K562 (cell line): Measurements from ENCODE around the gene SIT1. TPM values are rescaled to one million over a fixed set of nuclear protein-coding genes. Genes with fewer than 3 reads are reported as not detected.
A peak's percentile ranks its signal among the peaks of the same experiment; 100 is the strongest.

Experiments
- ATAC-seq: fragments of 200-7000 bp; cut with Tn5 transposase; 3 replicates; pipeline ENCODE4 v1.9.1; 2020; ENCODE audit warnings: moderate library complexity
- BruUV-seq: library from RNA; stranded (reverse); fragments of 400-500 nt; replicated peaks from 2 replicates; lab custom pipeline; 2021; lab: Mats Ljungman, UMichigan
- CTCF ChIA-PET: fragments of 300-600 bp; formaldehyde crosslinking; extraction: SDS; loops from one replicate; lab custom pipeline; 2021; ENCODE audit warnings: low intra/inter-chr PET ratio; lab: Yijun Ruan, JAX
- POLR2A ChIA-PET: fragments of 300-600, 350-650 bp; sonication (Branson Sonifier 250); formaldehyde crosslinking; extraction: SDS; loops from one replicate; lab custom pipeline; 2021; ENCODE audit warnings: antibody characterized with exemption, inconsistent platforms; lab: Yijun Ruan, JAX
- DNase-seq, 4 experiments: peaks; one replicate each; pipeline versions ENCODE4 v3.0.0 to v3.0.0-alpha.2; 2011 to 2018; ENCODE audit warnings: low spot score in 3 of 4, mixed read lengths in 3 of 4; ENCODE audit errors: extremely low read depth in 1 of 4
- FAIRE-seq: peaks from 2 replicates; lab custom pipeline; 2011; peaks lifted over from hg19 to GRCh38; lab: Jason Lieb, UNC
- H2AFZ ChIP-seq: 2 replicates; pipeline ENCODE4 v1.6.0; 2011; ENCODE audit warnings: low read depth, low read length, control low read depth, inconsistent platforms
- H3K27ac ChIP-seq: fragments of 200-600 bp; 3 replicates; pipeline ENCODE4 v1.8.0; 2011; ENCODE audit warnings: low read depth, mild to moderate bottlenecking, control low read depth, inconsistent platforms, low read length, moderate library complexity, mixed read lengths; ENCODE audit errors: extremely low read depth
- H3K27me3 ChIP-seq, 2 experiments: fragments of 300-600 bp in 1 of 2; 2 replicates in 1 of 2; 3 replicates in 1 of 2; pipeline versions ENCODE4 v1.6.0 to v1.8.0; 2011; ENCODE audit warnings: inconsistent platforms in 2 of 2, low read length in 2 of 2, mild to moderate bottlenecking in 1 of 2, mixed read lengths in 1 of 2, moderate library complexity in 1 of 2; ENCODE audit not compliant: control insufficient read depth in 2 of 2, insufficient read depth in 2 of 2
- H3K36me3 ChIP-seq: fragments of 300-600 bp; 3 replicates; pipeline ENCODE4 v1.8.0; 2011; ENCODE audit warnings: mild to moderate bottlenecking, low read length, inconsistent platforms; ENCODE audit not compliant: control insufficient read depth, insufficient read depth
- H3K4me1 ChIP-seq, 2 experiments: fragments of 200-600 bp in 1 of 2; replicated peaks in 1 of 2; 2 replicates in 1 of 2; 3 replicates in 1 of 2; pipeline versions ENCODE4 v1.5.1 to v1.8.0; 2011; ENCODE audit warnings: inconsistent platforms in 2 of 2, low read length in 2 of 2, mild to moderate bottlenecking in 1 of 2, mixed read lengths in 1 of 2, moderate library complexity in 1 of 2; ENCODE audit not compliant: control insufficient read depth in 2 of 2, insufficient read depth in 2 of 2
- H3K4me2 ChIP-seq: 2 replicates; pipeline ENCODE4 v1.6.1; 2011; ENCODE audit warnings: low read length, control low read depth, inconsistent platforms, mixed read lengths; ENCODE audit not compliant: insufficient read depth
- H3K4me3 ChIP-seq: fragments of 200-600 bp; sonication (generic), shearing (Covaris generic); 2 replicates; pipeline ENCODE4 v1.5.1; 2016; ENCODE audit warnings: control low read depth, inconsistent platforms
- H3K79me2 ChIP-seq: fragments of 200-600 bp; 3 replicates; pipeline ENCODE4 v1.8.0; 2011; ENCODE audit warnings: low read length, inconsistent platforms; ENCODE audit not compliant: control insufficient read depth, insufficient read depth
- H3K9ac ChIP-seq, 2 experiments: 2 replicates each; pipeline versions ENCODE4 v1.6.0 to v1.6.1; 2011; ENCODE audit warnings: low read depth in 2 of 2, low read length in 2 of 2, control low read depth in 1 of 2, inconsistent platforms in 1 of 2, mild to moderate bottlenecking in 1 of 2, mixed read lengths in 1 of 2; ENCODE audit not compliant: insufficient read depth in 1 of 2
- H3K9me1 ChIP-seq: one replicate; pipeline ENCODE4 v1.6.0; 2011; ENCODE audit warnings: inconsistent platforms, mild to moderate bottlenecking, low read length, moderate library complexity; ENCODE audit not compliant: control insufficient read depth, insufficient read depth
- H3K9me3 ChIP-seq: replicated peaks from 2 replicates; pipeline ENCODE4 v1.5.1; 2011; ENCODE audit warnings: low read depth, low read length, inconsistent platforms; ENCODE audit not compliant: control insufficient read depth, insufficient read depth
- H4K20me1 ChIP-seq: replicated peaks from 2 replicates; pipeline ENCODE4 v1.6.1; 2011; ENCODE audit warnings: low read length, inconsistent platforms, mixed read lengths; ENCODE audit not compliant: control insufficient read depth, insufficient read depth
- BACH1 ChIP-seq: fragments of 200-800 bp; sonication (Bioruptor generic); IDR thresholded peaks from 2 replicates; pipeline ENCODE4 v1.6.1; 2016; ENCODE audit warnings: missing genetic modification characterization, missing compliant biosample characterization
- CAMTA2 ChIP-seq: fragments of 250-450 bp; sonication (Bioruptor Pico); conservative IDR thresholded peaks from 2 replicates; pipeline ENCODE4 v1.5.1; 2022
- ESRRB ChIP-seq: fragments of 250-450 bp; sonication (Bioruptor Pico); IDR thresholded peaks from 2 replicates; pipeline ENCODE4 v1.5.0; 2020; ENCODE audit warnings: mild to moderate bottlenecking, moderate library complexity, borderline replicate concordance
- HEY1 ChIP-seq: fragments of 250-450 bp; sonication (Bioruptor Pico); IDR thresholded peaks from 2 replicates; pipeline ENCODE4 v1.5.0; 2020; ENCODE audit warnings: mild to moderate bottlenecking, moderate library complexity, borderline replicate concordance
- JUND ChIP-seq, 2 experiments: IDR thresholded peaks; 2 replicates in 1 of 2; 3 replicates in 1 of 2; pipeline ENCODE4 v1.6.1; 2011; ENCODE audit warnings: borderline replicate concordance in 2 of 2, low read depth in 2 of 2, low read length in 2 of 2, improper control_type of control experiment in 1 of 2, missing biosample characterization in 1 of 2, missing genetic modification characterization in 1 of 2, missing genetic modification reagents in 1 of 2
- SAP30 ChIP-seq: fragments of 200-600 bp; sonication (generic); IDR thresholded peaks from 2 replicates; pipeline ENCODE4 v1.6.1; 2012; ENCODE audit warnings: borderline replicate concordance, low read depth, mild to moderate bottlenecking, moderate library complexity, low read length, control low read depth, inconsistent platforms; ENCODE audit not compliant: insufficient read depth, poor library complexity, severe bottlenecking
- TOE1 ChIP-seq, 2 experiments: fragments of 450-650 bp in 1 of 2; sonication (generic) in 1 of 2; formaldehyde crosslinking in 1 of 2; IDR thresholded peaks; 2 replicates each; pipeline versions ENCODE4 v1.7.1 to v1.8.0; 2016 to 2022; ENCODE audit warnings: borderline replicate concordance in 2 of 2, mild to moderate bottlenecking in 2 of 2, antibody characterized with exemption in 1 of 2, inconsistent platforms in 1 of 2, low read depth in 1 of 2, missing genetic modification reagents in 1 of 2, moderate library complexity in 1 of 2
- WHSC1 ChIP-seq: IDR thresholded peaks from one replicate; pipeline ENCODE4 v1.6.1; 2012; ENCODE audit warnings: low read length, control low read depth, inconsistent platforms
- XRCC5 ChIP-seq: fragments of 200-400 bp; formaldehyde crosslinking; IDR thresholded peaks from 2 replicates; pipeline ENCODE4 v1.6.1; 2017; ENCODE audit warnings: low read depth, mild to moderate bottlenecking, low read length
- ZNF140 ChIP-seq: fragments of 250-450 bp; sonication (Bioruptor Pico); IDR thresholded peaks from 2 replicates; pipeline ENCODE4 v1.8.0; 2021; ENCODE audit warnings: moderate library complexity, mild to moderate bottlenecking, inconsistent platforms
- ZNF143 ChIP-seq: sonication (generic); formaldehyde crosslinking; IDR thresholded peaks from 2 replicates; pipeline ENCODE4 v1.9.0; 2022; ENCODE audit warnings: mild to moderate bottlenecking, missing genetic modification reagents
- ZNF354B ChIP-seq: fragments of 250-450 bp; sonication (Bioruptor Pico); IDR thresholded peaks from 2 replicates; pipeline ENCODE4 v1.4.0; 2020
- ZNF766 ChIP-seq: fragments of 200-800 bp; sonication (Bioruptor generic); conservative IDR thresholded peaks from 2 replicates; pipeline ENCODE4 v1.6.1; 2016; ENCODE audit warnings: missing genetic modification characterization, missing compliant biosample characterization
- WGBS: fragments of 100-300 bp; shearing (Covaris generic); methylation state at CpG from one replicate; pipeline ENCODE4 v1.1.6; 2016; ENCODE audit warnings: low coverage, mixed read lengths; ENCODE audit not compliant: insufficient coverage; ENCODE audit errors: missing lambda C conversion rate; 5-methylcytosine and 5-hydroxymethylcytosine counted together
- in situ Hi-C: fragments of 300-500 bp; cut with MboI; formaldehyde crosslinking; loops from 4 replicates; pipeline ENCODE4 v1.15.0; 2018; ENCODE audit warnings: inconsistent platforms, mixed read lengths
- intact Hi-C: fragments of 100-400 bp; cut with micrococcal nuclease; formaldehyde crosslinking; loops from 2 replicates; pipeline ENCODE4 v1.14.2; 2022
- polyA plus RNA-seq, 8 experiments: library from polyadenylated mRNA; depleted of rRNA in 4 of 8; stranded (reverse) in 5 of 8; unstranded in 3 of 8; fragments of >200 nt; fragmentation: Nextera tagmentation in 2 of 8; fragmentation: Illumina TruSeq in 1 of 8; extraction: Ambion mirVana in 2 of 8; extraction: Trizol in 1 of 8; gene quantifications; 2 replicates each; pipeline versions ENCODE4 v1.2.1 to v1.2.3, GENCODE V29; 2011 to 2014; ENCODE audit warnings: inconsistent platforms in 1 of 8, missing spikeins in 1 of 8
- total RNA-seq, 7 experiments: library from RNA; depleted of rRNA in 6 of 7; stranded (reverse); fragments of >200 nt in 6 of 7; fragmentation: Illumina TruSeq in 2 of 7; extraction: Trizol in 2 of 7; gene quantifications; 2 replicates each; pipeline versions ENCODE4 v1.2.1 to v1.2.3, GENCODE V29; 2011 to 2021; ENCODE audit warnings: low replicate concordance in 1 of 7
- TF ChIP-seq, protein P1 (sequence below): IDR thresholded peaks from 2 replicates; pipeline ENCODE4 v1.6.1; 2012; ENCODE audit warnings: low read depth, low read length, improper control_type of control experiment, borderline replicate concordance

SIT1 gene
- total and polyA plus RNA-seq, 9 of the 15 experiments (the other 6 are each of a cell fraction or from before 2014, with no cell fraction given): not detected

DNA sequence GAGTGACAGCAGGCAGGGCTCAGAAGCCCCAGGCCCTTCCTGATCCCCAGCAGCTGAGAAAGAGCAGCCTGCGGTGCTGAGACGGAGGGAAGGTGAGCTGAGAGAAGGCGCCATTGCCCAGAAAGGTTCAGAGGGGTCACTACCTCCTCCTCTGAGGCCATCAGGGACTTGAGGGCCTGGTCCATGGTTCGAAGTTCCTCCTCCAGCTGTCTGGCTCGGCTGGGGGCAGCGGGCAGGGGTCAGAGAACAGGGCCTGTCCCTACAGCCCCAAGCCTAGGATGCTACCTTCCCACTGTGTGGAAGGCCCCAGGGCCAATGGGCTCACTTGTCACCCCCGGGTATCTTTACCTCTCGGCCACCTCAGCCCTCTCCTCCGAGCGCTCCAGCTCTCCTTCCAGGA, 34.2 kb upstream of the SIT1 start:
- FAIRE-seq (no peak), ATAC-seq (no peak), DNase-seq (no peak)
- Histone ChIP-seq H4K20me1 (no peaks in the 10 kb centered on the region), H2AFZ (no peak overlapping the region), H3K4me2 (no peak overlapping the region), H3K9ac (peak overlapping the region in 1 of 2 experiments; percentile 26; a peak in 1 of 4 replicates), H3K27ac (no peak overlapping the region), H3K4me1 (peaks cover 10 to 13% of the 10 kb centered on the region in 2 experiments; a peak in 4 of 5 replicates), H3K36me3 (peaks cover 7% of the 10 kb centered on the region; the same call in 2 of the 3 replicates), H3K9me1 (no peaks in the 10 kb centered on the region), H3K27me3 (no peaks in the 10 kb centered on the region), H3K4me3 (no peak overlapping the region), H3K79me2 (no peaks in the 10 kb centered on the region), H3K9me3 (no peaks in the 10 kb centered on the region)
- ChIA-PET POLR2A (interaction anchor here (1.3 kb wide), 1 partner anchor 10 kb away, joined by 5 read pairs; no protein-coding TSS in a partner anchor), CTCF (no interaction called here)
- no TSS peak for BruUV-seq
- TF ChIP-seq SAP30: no peak
- TF ChIP-seq ZNF140 (CRISPR knock-in tag): no peak
- TF ChIP-seq CAMTA2 (CRISPR knock-in tag): no peak
- in situ Hi-C loops (no loop called here), intact Hi-C loops (no loop called here)
- WGBS: 89% methylated on average over 6 of the region's 10 CpGs

DNA sequence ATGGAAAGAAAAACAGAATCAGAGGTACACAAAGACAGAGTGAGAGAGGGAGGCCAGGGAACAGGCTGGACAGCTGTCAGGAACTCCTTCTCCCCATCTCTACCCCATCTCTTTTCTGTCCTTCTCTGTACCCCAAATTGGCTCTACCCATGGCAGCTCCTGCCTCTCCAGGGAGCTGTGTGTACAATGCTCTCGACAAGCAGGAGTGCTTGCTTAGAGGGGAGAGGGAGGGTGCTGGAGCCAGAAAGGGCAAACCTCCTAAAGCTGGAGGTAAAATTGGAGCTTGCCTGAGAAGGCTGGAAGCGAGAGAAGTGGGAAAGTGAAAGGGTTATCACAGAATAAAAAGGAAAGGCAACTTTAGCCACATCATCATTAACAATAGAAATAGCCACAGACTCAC, 32.6 kb upstream of the SIT1 start:
- ChIA-PET CTCF (no interaction called here), POLR2A (interaction anchor here (1.6 kb wide), 1 partner anchor 19 kb away, joined by 4 read pairs; no protein-coding TSS in a partner anchor)
- Histone ChIP-seq H3K4me3 (no peak overlapping the region), H3K79me2 (no peaks in the 10 kb centered on the region), H3K4me2 (no peak overlapping the region), H3K36me3 (peaks cover 7% of the 10 kb centered on the region; the same call in 2 of the 3 replicates), H3K9me1 (no peaks in the 10 kb centered on the region), H3K9me3 (no peaks in the 10 kb centered on the region), H2AFZ (no peak overlapping the region), H3K9ac (no peak overlapping the region), H3K27me3 (no peaks in the 10 kb centered on the region), H4K20me1 (no peaks in the 10 kb centered on the region), H3K4me1 (peaks cover 0 to 8% of the 10 kb centered on the region in 2 experiments; a peak in 3 of 5 replicates), H3K27ac (no peak overlapping the region)
- in situ Hi-C loops (no loop called here), intact Hi-C loops (no loop called here)
- 38% methylated on average over 2 of the region's 2 CpGs for WGBS
- DNase-seq: no peak
- no peak for ATAC-seq
- no TSS peak for BruUV-seq
- no peak for FAIRE-seq
- no peak for TF ChIP-seq XRCC5
- no peak for TF ChIP-seq ZNF143 (CRISPR knock-in tag)
- TF ChIP-seq, protein P1, sequence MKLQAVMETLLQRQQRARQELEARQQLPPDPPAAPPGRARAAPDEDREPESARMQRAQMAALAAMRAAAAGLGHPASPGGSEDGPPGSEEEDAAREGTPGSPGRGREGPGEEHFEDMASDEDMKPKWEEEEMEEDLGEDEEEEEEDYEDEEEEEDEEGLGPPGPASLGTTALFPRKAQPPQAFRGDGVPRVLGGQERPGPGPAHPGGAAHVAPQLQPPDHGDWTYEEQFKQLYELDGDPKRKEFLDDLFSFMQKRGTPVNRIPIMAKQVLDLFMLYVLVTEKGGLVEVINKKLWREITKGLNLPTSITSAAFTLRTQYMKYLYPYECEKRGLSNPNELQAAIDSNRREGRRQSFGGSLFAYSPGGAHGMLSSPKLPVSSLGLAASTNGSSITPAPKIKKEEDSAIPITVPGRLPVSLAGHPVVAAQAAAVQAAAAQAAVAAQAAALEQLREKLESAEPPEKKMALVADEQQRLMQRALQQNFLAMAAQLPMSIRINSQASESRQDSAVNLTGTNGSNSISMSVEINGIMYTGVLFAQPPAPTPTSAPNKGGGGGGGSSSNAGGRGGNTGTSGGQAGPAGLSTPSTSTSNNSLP: no peak
- TF ChIP-seq ZNF766 (CRISPR knock-in tag): no peak
- TF ChIP-seq HEY1 (CRISPR knock-in tag): no peak
- no peak for TF ChIP-seq ZNF354B
- no peak for TF ChIP-seq TOE1 (IDR thresholded peaks at IDR 0.05; ENCODE audit: borderline replicate concordance)
- TF ChIP-seq TOE1 (CRISPR knock-in tag; IDR thresholded peaks at IDR 0.05; ENCODE audit: borderline replicate concordance, low read depth): no peak
- no peak for TF ChIP-seq JUND (IDR thresholded peaks at IDR 0.05; ENCODE audit: borderline replicate concordance, low read depth, low read length)
- no peak for TF ChIP-seq JUND (tag; IDR thresholded peaks at IDR 0.05; ENCODE audit: borderline replicate concordance, low read depth, low read length)
- no peak for TF ChIP-seq WHSC1
- TF ChIP-seq ESRRB (CRISPR knock-in tag): no peak
- no peak for TF ChIP-seq BACH1 (tag)
